H54 (cell line): ENCODE data around the gene SLPI.

Source experiments
- DNase-seq: peaks from one replicate; pipeline ENCODE4 v3.0.0; 2011; ENCODE audit warnings: low spot score, mixed read lengths; ENCODE audit not compliant: insufficient read length
- FAIRE-seq: peaks from 3 replicates; lab custom pipeline; 2011; peaks lifted over from hg19 to GRCh38; lab: Jason Lieb, UNC
- POLR2A ChIP-seq: IDR thresholded peaks from 2 replicates; pipeline ENCODE4 v1.6.1; 2011; ENCODE audit warnings: low read depth, mild to moderate bottlenecking, low read length

SLPI gene

GRCh38 chr20:45258259-45258658 lies 3.9 kb upstream of the SLPI start:
- DNase-seq (no peak), FAIRE-seq (no peak)
- no peak for TF ChIP-seq POLR2A

- FAIRE-seq (no peak), DNase-seq (no peak)
- no peak for TF ChIP-seq POLR2A
Observed at GRCh38 chr20:45257711-45258110, 3.3 kb upstream of the SLPI start.

GRCh38 chr20:45257161-45257560 lies 2.8 kb upstream of the SLPI start:
- TF ChIP-seq POLR2A = no peak
- FAIRE-seq (no peak), DNase-seq (no peak)

GRCh38 chr20:45253261-45253660 lies 1.1 kb downstream of the SLPI start:
- FAIRE-seq (no peak), DNase-seq (no peak)
- no peak for TF ChIP-seq POLR2A

- DNase-seq (no peak), FAIRE-seq (no peak)
- TF ChIP-seq POLR2A = no peak
Observed at GRCh38 chr20:45251884-45252560, 2.3 kb downstream of the SLPI start.

GRCh38 chr20:45248609-45249008 lies 5.8 kb downstream of the SLPI start:
- DNase-seq = no peak
- no peak for TF ChIP-seq POLR2A
- no peak for FAIRE-seq

- no peak for TF ChIP-seq POLR2A
- FAIRE-seq (no peak), DNase-seq (no peak)
Observed at GRCh38 chr20:45247865-45248264, 6.5 kb downstream of the SLPI start.

GRCh38 chr20:45246109-45246508 lies 8.3 kb downstream of the SLPI start:
- TF ChIP-seq POLR2A = no peak
- DNase-seq = no peak
- FAIRE-seq = no peak

GRCh38 chr20:45238139-45238538 lies 16.2 kb downstream of the SLPI start:
- no peak for FAIRE-seq
- no peak for TF ChIP-seq POLR2A
- no peak for DNase-seq

GRCh38 chr20:45235995-45236394 lies 18.4 kb downstream of the SLPI start:
- no peak for FAIRE-seq
- no peak for TF ChIP-seq POLR2A
- no peak for DNase-seq

- FAIRE-seq = no peak
- TF ChIP-seq POLR2A = no peak
- no peak for DNase-seq
Observed at GRCh38 chr20:45230631-45231030, 23.7 kb downstream of the SLPI start.

- TF ChIP-seq POLR2A = no peak
- DNase-seq (peak; percentile 33), FAIRE-seq (no peak)
Observed at GRCh38 chr20:45229264-45230056, 24.9 kb downstream of the SLPI start.

- no peak for FAIRE-seq
- TF ChIP-seq POLR2A = no peak
Observed at GRCh38 chr20:45226287-45226686, 28.1 kb downstream of the SLPI start.

GRCh38 chr20:45223136-45223535 lies 31.2 kb downstream of the SLPI start:
- TF ChIP-seq POLR2A = no peak
- FAIRE-seq (no peak), DNase-seq (no peak)

More at GRCh38 chr20:45226287-45226686, 28.1 kb downstream of the SLPI start:
- no peak for DNase-seq

- no peak for FAIRE-seq
- no peak for DNase-seq
- no peak for TF ChIP-seq POLR2A
Observed at GRCh38 chr20:45221076-45221475, 33.3 kb downstream of the SLPI start, which contains the start of gene SEMG2. TSS of gene SEMG2 (plus strand) at chr20:45221373. CDS start at chr20:45221390, 17 bp downstream.
